Tibial artery (tissue), 4 donors: ENCODE data around the gene TPD52L2.
"Not testable (repeated sequence)": the region's sequence is repeated elsewhere in the genome, so short reads cannot be mapped to it uniquely, and the experiment has no call there.

ENCODE experiments used
- DNase-seq, 2 donors: peaks; one replicate each; pipeline ENCODE4 v3.0.0-alpha.2; 2019
- H3K27ac ChIP-seq, 2 donors: fragments of 200-600 bp; sonication (generic) in 1 of 2; 1 replicate in 1 of 2; 2 replicates in 1 of 2; pipeline ENCODE4 v1.5.1; 2018 to 2019; ENCODE audit warnings: mild to moderate bottlenecking in 1 of 2
- H3K27me3 ChIP-seq, 2 donors: fragments of 200-600 bp; sonication (generic) in 1 of 2; one replicate each; pipeline versions ENCODE4 v1.5.1 to v1.6.0; 2016 to 2019
- H3K36me3 ChIP-seq, 3 donors: fragments of 200-600 bp; sonication (generic) in 2 of 3; one replicate each; pipeline ENCODE4 v1.5.1; 2016 to 2019; ENCODE audit warnings: mild to moderate bottlenecking in 2 of 3
- H3K4me1 ChIP-seq, 4 donors: fragments of 200-600 bp; sonication (generic) in 2 of 4; 1 replicate in 3 of 4; 2 replicates in 1 of 4; pipeline ENCODE4 v1.5.1; 2016 to 2019
- H3K4me3 ChIP-seq, 2 donors: fragments of 200-600 bp; sonication (generic) in 1 of 2; 1 replicate in 1 of 2; 2 replicates in 1 of 2; pipeline ENCODE4 v1.5.1; 2018 to 2019; ENCODE audit warnings: mild to moderate bottlenecking in 2 of 2
- H3K9me3 ChIP-seq, 3 donors: fragments of 200-600 bp; sonication (generic) in 1 of 3; one replicate each; pipeline ENCODE4 v1.5.1; 2016 to 2019
- intact Hi-C: fragments of 100-400 bp; cut with DNase I; formaldehyde crosslinking; loops from one replicate; pipeline ENCODE4 v1.15.0; 2023; ENCODE audit warnings: low total_unique reads
- TF ChIP-seq, protein P1 (sequence below), 2 experiments: fragments of 200-600 bp in 1 of 2; fragments of 450-650 bp in 1 of 2; IDR thresholded peaks; one replicate each; pipeline ENCODE4 v1.5.1; 2017 to 2019; ENCODE audit warnings: antibody characterized with exemption in 2 of 2, mild to moderate bottlenecking in 1 of 2, moderate library complexity in 1 of 2

The TPD52L2 gene

DNA sequence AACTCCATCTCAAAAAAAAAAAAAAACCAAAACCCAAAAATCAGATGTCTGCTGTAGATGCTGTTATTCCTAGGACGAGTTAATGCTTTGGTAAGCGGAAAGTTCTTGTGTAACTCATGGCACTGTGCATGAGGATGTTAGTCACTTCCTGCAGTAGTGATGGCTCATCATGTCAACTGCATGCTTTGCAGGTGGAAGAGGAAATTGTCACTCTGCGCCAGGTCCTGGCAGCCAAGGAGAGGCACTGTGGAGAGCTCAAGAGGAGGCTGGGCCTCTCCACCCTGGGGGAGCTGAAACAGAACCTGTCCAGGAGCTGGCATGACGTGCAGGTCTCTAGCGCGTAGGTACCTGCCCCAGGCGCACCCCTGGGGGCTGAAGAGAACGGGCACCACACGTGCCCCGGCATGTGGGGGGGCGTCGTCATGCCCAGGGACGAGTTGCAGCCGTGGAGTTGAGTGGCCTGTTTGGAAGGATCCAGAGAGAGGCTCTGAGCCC is 8.5 kb downstream of the TPD52L2 start:
- no peaks in the 10 kb centered on the region for H3K27me3 ChIP-seq
- peaks cover 72 to 100% (median 78%) of the 10 kb centered on the region in 3 donors for H3K36me3 ChIP-seq
- no peak overlapping the region for H3K4me3 ChIP-seq
- TF ChIP-seq, protein P1, sequence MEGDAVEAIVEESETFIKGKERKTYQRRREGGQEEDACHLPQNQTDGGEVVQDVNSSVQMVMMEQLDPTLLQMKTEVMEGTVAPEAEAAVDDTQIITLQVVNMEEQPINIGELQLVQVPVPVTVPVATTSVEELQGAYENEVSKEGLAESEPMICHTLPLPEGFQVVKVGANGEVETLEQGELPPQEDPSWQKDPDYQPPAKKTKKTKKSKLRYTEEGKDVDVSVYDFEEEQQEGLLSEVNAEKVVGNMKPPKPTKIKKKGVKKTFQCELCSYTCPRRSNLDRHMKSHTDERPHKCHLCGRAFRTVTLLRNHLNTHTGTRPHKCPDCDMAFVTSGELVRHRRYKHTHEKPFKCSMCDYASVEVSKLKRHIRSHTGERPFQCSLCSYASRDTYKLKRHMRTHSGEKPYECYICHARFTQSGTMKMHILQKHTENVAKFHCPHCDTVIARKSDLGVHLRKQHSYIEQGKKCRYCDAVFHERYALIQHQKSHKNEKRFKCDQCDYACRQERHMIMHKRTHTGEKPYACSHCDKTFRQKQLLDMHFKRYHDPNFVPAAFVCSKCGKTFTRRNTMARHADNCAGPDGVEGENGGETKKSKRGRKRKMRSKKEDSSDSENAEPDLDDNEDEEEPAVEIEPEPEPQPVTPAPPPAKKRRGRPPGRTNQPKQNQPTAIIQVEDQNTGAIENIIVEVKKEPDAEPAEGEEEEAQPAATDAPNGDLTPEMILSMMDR (IDR thresholded peaks at IDR 0.05): no peak
- H3K9me3 ChIP-seq: no peaks in the 10 kb centered on the region
- DNase-seq: peak in 1 of 2 donors; percentile 73
- no peak overlapping the region for H3K27ac ChIP-seq
- intact Hi-C loops: no loop called here
- no peaks in the 10 kb centered on the region for H3K4me1 ChIP-seq

- intact Hi-C loops, H3K4me3 ChIP-seq, DNase-seq, H3K9me3 ChIP-seq, H3K27me3 ChIP-seq, H3K4me1 ChIP-seq, H3K27ac ChIP-seq: not testable (repeated sequence)
- H3K36me3 ChIP-seq: peaks cover 67 to 100% (median 75%) of the 10 kb centered on the region in 3 donors
These were observed 9.2 kb downstream of the TPD52L2 start for GRCh38 chr20:63874241-63874640.

GRCh38 chr20:63876489-63877036 is 11.5 kb downstream of the TPD52L2 start:
- intact Hi-C loops: no loop called here
- H3K36me3 ChIP-seq: peaks cover 47 to 92% (median 54%) of the 10 kb centered on the region in 3 donors

GRCh38 chr20:63877755-63878470 is 12.8 kb downstream of the TPD52L2 start:
- intact Hi-C loops: no loop called here
- TF ChIP-seq, protein P1 (IDR thresholded peaks at IDR 0.05): no peak
- H3K9me3 ChIP-seq: no peaks in the 10 kb centered on the region
- no peak overlapping the region for H3K27ac ChIP-seq
- H3K27me3 ChIP-seq: no peaks in the 10 kb centered on the region
- no peak for DNase-seq
- peaks cover 37 to 92% (median 67%) of the 10 kb centered on the region in 3 donors for H3K36me3 ChIP-seq
- no peak overlapping the region for H3K4me3 ChIP-seq
- H3K4me1 ChIP-seq: no peaks in the 10 kb centered on the region

More at GRCh38 chr20:63876489-63877036, 11.5 kb downstream of the TPD52L2 start:
- DNase-seq: no peak
- Histone ChIP-seq H3K9me3 (no peaks in the 10 kb centered on the region), H3K4me1 (no peaks in the 10 kb centered on the region), H3K27me3 (no peaks in the 10 kb centered on the region), H3K4me3 (no peak overlapping the region), H3K27ac (no peak overlapping the region)
- TF ChIP-seq, protein P1 (IDR thresholded peaks at IDR 0.05): no peak

DNA sequence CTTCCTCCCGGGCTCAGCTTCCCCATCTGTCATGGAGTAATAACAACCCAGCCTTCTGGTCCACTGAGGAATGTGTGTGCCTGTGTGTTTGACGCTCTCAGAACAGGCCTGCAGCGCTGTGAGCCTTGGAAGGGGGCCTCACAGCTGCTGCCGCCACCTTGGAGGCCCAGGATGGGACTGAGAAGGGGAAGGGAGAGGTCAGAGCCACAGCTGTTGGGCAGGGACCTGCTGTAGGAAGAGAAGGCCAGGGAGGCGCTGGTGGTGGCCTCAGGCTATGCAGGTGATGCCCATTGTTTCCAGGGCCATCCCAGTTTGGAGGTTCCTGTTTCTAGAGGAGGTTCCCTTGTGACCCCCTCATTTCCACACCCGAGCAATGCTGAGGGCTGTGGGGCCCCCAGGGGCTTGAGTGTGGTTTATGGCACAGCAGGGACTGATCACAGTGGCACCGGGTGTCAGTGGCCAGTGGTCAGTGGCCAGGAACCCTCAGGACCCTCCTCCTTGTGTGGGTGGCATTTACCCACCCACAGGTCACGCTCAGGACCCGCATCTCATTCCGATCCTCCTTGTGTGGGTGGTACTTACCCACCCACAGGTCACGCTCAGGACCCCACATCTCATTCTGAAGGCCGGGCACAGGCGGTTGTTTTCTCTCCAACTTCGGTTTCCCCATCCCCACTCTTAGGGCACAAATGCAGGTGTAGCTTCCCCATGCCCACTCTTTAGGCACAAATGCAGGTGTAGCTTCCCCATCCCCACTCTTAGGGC is 14.0 kb downstream of the TPD52L2 start:
- intact Hi-C loops: no loop called here
- no peaks in the 10 kb centered on the region for H3K4me1 ChIP-seq
- peaks cover 33 to 92% (median 71%) of the 10 kb centered on the region in 3 donors for H3K36me3 ChIP-seq
- H3K9me3 ChIP-seq: no peaks in the 10 kb centered on the region
- no peak overlapping the region for H3K4me3 ChIP-seq
- no peaks in the 10 kb centered on the region for H3K27me3 ChIP-seq
- no peak for DNase-seq
- TF ChIP-seq, protein P1 (IDR thresholded peaks at IDR 0.05): no peak
- H3K27ac ChIP-seq: no peak overlapping the region

- H3K36me3 ChIP-seq: peaks cover 26 to 92% (median 73%) of the 10 kb centered on the region in 3 donors
- H3K27me3 ChIP-seq, DNase-seq, H3K9me3 ChIP-seq, H3K27ac ChIP-seq, intact Hi-C loops, H3K4me3 ChIP-seq, H3K4me1 ChIP-seq: not testable (repeated sequence)
These were observed 15.8 kb downstream of the TPD52L2 start for GRCh38 chr20:63880901-63881300.
